Measurements from ENCODE around the gene KLHL30. TPM values are rescaled to one million over a fixed set of nuclear protein-coding genes. Genes with fewer than 3 reads are reported as not detected.
A peak's percentile ranks its signal among the peaks of the same experiment; 100 is the strongest.

Gene KLHL30
- total RNA-seq, 1 donor from 2014 or later: 0.26 TPM

DNA sequence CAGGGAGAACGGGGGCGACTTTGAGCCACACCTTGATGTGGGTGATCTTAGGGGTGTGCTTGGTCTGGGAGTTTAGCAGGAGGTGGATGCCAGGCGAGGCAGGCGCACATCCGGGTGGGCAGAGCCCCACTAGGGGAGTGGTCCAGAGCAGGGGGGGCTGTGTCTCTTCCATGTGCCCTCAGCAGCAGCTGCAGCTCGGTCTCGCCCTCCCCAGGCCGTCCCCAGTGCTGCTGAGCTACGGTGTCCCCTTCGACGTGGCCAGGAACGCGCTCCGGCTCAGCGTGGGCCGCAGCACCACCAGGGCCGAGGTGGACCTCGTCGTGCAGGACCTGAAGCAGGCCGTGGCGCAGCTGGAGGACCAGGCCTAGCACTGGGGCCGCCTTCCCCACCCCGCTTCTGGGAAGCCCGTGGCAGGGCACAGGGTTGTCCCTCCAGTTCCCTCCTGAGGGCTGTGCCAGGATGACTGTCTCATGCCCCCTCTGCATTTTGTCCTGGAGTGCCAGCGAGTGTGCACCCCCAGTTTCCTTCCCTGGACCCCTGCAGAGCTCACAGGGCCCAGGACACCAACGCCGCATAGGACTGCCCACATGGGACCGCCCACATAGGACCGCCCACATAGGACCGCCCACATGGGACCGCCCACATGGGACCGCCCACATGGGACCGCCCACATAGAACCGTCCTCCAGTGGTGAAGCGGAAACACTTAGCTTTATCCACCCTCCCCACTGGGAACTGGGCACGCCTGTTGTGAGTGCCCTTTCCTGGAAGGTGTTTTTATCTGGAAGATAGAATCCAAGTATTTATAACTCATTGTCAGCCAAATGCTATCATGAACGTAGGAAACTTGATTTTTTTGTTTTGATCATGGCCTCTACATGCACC, 40.2 kb upstream of the KLHL30 start:
- FAIRE-seq (peak; percentile 76), DNase-seq (ENCODE audit: low read depth) (peak; percentile 17)
- H3K4me3 ChIP-seq (ENCODE audit: low read depth, low read length): no peak overlapping the region
- TF ChIP-seq CTCF (IDR thresholded peaks at IDR 0.05; ENCODE audit: insufficient read depth, low read length, severe bottlenecking): no peak
- no peaks in the 10 kb centered on the region for H3K27me3 ChIP-seq (ENCODE audit: control insufficient read depth, insufficient read depth, low read length)
- H3K36me3 ChIP-seq (ENCODE audit: control insufficient read depth, insufficient read depth, low read length): no peaks in the 10 kb centered on the region

GRCh38 chr2:238098901-238099713, 39.4 kb upstream of the KLHL30 start:
- no peak for DNase-seq (ENCODE audit: low read depth)
- no peaks in the 10 kb centered on the region for H3K36me3 ChIP-seq (ENCODE audit: control insufficient read depth, insufficient read depth, low read length)
- no peak for TF ChIP-seq CTCF (IDR thresholded peaks at IDR 0.05; ENCODE audit: insufficient read depth, low read length, severe bottlenecking)
- no peak overlapping the region for H3K4me3 ChIP-seq (ENCODE audit: low read depth, low read length)
- no peaks in the 10 kb centered on the region for H3K27me3 ChIP-seq (ENCODE audit: control insufficient read depth, insufficient read depth, low read length)
- FAIRE-seq: no peak

DNA sequence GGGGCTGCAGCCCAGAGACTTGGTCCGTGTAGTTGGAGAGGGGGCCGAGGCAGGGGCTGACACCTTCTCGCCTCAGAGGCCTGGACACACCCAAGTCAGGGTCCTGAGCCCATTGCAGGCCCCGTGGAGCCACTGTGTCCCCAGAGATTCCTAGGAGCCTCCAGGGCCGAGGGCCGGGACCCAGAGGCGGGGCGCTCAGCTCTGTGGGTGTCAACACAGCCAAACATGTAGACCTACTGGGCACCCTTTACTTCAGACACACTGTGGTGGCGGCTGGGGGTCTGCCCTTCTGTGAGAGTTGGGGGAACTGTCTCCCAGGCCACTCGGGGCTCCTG, 38.8 kb upstream of the KLHL30 start:
- Histone ChIP-seq H3K4me3 (ENCODE audit: low read depth, low read length) (no peak overlapping the region), H3K36me3 (ENCODE audit: control insufficient read depth, insufficient read depth, low read length) (no peaks in the 10 kb centered on the region), H3K27me3 (ENCODE audit: control insufficient read depth, insufficient read depth, low read length) (no peaks in the 10 kb centered on the region)
- FAIRE-seq (no peak), DNase-seq (ENCODE audit: low read depth) (no peak)
- no peak for TF ChIP-seq CTCF (IDR thresholded peaks at IDR 0.05; ENCODE audit: insufficient read depth, low read length, severe bottlenecking)

DNA sequence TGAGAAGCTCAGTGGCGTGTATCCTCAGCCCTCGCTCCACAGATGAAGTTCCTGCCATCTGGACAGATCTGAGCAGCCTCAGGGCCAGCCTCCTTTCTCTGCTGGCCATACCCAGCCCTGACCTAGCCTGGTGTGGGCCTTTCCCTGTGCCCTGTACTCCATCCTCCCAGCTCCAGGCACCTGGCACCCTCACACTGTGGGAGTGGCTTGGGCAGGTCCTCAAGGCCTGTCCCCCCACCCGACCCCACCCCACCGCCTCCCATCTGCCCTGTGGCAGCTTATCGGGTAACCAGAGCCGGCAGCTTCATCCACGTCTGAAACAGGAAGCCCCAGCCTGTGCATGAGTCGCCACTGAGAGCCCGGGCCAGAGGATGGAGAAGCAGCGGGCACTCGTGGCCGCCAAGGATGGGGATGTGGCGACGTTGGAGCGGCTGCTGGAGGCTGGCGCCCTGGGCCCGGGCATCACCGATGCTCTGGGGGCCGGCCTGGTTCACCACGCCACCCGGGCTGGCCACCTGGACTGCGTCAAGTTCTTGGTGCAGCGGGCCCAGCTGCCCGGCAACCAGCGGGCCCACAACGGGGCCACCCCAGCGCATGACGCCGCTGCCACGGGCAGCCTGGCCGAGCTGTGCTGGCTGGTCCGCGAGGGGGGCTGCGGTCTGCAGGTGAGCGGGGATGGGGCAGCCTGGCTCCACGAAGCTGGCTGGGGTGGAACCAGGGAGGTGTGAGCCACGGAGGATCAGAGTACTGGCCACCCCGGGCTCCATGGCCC, 38.2 kb upstream of the KLHL30 start, which contains the start of gene ESPNL:
Gene ESPNL, plus strand, starts transcription at position 292 of the 772 bp plus-strand sequence. Its CDS starts 80 bp downstream, at position 372.
- TF ChIP-seq CTCF (IDR thresholded peaks at IDR 0.05; ENCODE audit: insufficient read depth, low read length, severe bottlenecking): no peak
- H3K27me3 ChIP-seq (ENCODE audit: control insufficient read depth, insufficient read depth, low read length): no peaks in the 10 kb centered on the region
- no peak for FAIRE-seq
- no peaks in the 10 kb centered on the region for H3K36me3 ChIP-seq (ENCODE audit: control insufficient read depth, insufficient read depth, low read length)
- no peak within 1 kb of the TSS for H3K4me3 ChIP-seq (ENCODE audit: low read depth, low read length)
- no peak for DNase-seq (ENCODE audit: low read depth)

DNA sequence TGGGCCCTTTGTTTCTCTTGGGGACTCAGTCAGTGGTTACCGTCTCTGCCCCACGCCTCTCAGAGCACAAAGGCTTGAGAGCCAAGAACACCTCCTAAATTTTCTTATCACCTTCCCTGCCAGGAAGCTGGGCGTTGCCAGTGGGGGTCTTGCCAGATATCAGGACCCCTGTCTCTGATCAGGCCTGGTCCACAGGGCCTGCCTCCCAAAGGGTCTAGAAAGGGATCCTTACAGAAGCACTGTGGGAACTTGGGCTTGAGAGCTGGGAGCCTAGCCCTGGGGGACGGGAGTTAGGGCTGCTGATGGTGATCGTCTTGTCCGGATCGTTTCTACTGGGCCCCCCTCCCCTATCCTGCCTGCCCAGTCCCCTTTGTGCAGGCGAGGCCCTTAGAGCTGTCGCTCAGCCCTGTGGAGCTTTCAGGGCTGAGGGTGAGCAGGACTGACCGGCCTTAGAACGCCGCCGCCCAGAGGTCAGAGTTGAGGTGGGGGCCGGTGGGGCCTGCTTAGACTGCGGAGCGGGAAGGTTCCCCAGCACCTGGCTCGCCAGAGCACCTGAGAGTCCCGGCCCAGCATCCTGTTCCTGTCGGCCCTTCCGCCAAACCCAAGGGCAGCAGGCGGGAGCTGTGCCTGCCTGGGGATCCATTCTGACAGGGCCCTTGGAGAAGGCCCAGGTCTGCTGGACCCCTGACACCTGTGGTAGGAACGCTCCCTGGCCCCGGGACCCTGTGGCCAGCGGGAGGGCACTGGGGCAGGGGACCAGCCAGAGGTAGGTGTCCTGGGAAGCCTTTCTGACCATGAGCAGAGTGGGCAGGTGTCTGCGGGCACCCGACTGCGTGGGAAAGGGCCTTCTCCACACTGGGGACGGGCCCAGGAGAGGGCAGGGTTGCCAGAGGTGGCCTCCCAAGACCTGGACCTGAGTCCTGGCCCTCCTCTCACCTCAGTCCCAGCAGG, 37.4 kb upstream of the KLHL30 start:
- FAIRE-seq: no peak
- H3K27me3 ChIP-seq (ENCODE audit: control insufficient read depth, insufficient read depth, low read length): no peaks in the 10 kb centered on the region
- no peak overlapping the region for H3K4me3 ChIP-seq (ENCODE audit: low read depth, low read length)
- no peak for DNase-seq (ENCODE audit: low read depth)
- TF ChIP-seq CTCF (IDR thresholded peaks at IDR 0.05; ENCODE audit: insufficient read depth, low read length, severe bottlenecking): no peak
- H3K36me3 ChIP-seq (ENCODE audit: control insufficient read depth, insufficient read depth, low read length): no peaks in the 10 kb centered on the region
